GM21786 (cell line): ENCODE results near the gene FIBCD1.

ENCODE experiments used
- ATAC-seq: cut with Tn5 transposase; IDR thresholded peaks from one replicate; pipeline ENCODE4 v1.9.1; 2021; ENCODE audit not compliant: unreplicated experiment

FIBCD1 gene

GRCh38 chr9:130938652-130939404 lies at the start of gene FIBCD1:
Gene FIBCD1, minus strand, starts transcription at chr9:130939247. Its CDS starts 640 bp downstream, at chr9:130938607.
- no peak for ATAC-seq

GRCh38 chr9:130988400-130988747 lies 49.3 kb upstream of the FIBCD1 start:
- no peak for ATAC-seq

GRCh38 chr9:130987738-130988399 lies 48.8 kb upstream of the FIBCD1 start:
- ATAC-seq = no peak

GRCh38 chr9:130987054-130987453 lies 48.0 kb upstream of the FIBCD1 start:
- no peak for ATAC-seq

- ATAC-seq = no peak
These were observed 47.4 kb upstream of the FIBCD1 start for GRCh38 chr9:130986356-130986965.

- ATAC-seq = no peak
These were observed 46.6 kb upstream of the FIBCD1 start for GRCh38 chr9:130985606-130986162.

GRCh38 chr9:130985029-130985428 lies 46.0 kb upstream of the FIBCD1 start:
- no peak for ATAC-seq

- ATAC-seq = no peak
These were observed 45.5 kb upstream of the FIBCD1 start for GRCh38 chr9:130984521-130984920.

- no peak for ATAC-seq
These were observed 44.9 kb upstream of the FIBCD1 start for GRCh38 chr9:130983970-130984369.

- ATAC-seq = no peak
These were observed 44.3 kb upstream of the FIBCD1 start for GRCh38 chr9:130983359-130983670.

GRCh38 chr9:130982636-130983358 lies 43.8 kb upstream of the FIBCD1 start:
- ATAC-seq = no peak

- ATAC-seq = no peak
These were observed 42.7 kb upstream of the FIBCD1 start for GRCh38 chr9:130981756-130982137.

GRCh38 chr9:130981002-130981755 lies 42.1 kb upstream of the FIBCD1 start:
- ATAC-seq = no peak

- no peak for ATAC-seq
These were observed 41.5 kb upstream of the FIBCD1 start for GRCh38 chr9:130980526-130980925.

GRCh38 chr9:130979591-130980385 lies 40.7 kb upstream of the FIBCD1 start:
- no peak for ATAC-seq

GRCh38 chr9:130977811-130978221 lies 38.8 kb upstream of the FIBCD1 start:
- ATAC-seq = no peak

GRCh38 chr9:130975932-130976841 lies 37.1 kb upstream of the FIBCD1 start:
- ATAC-seq = no peak

- ATAC-seq = no peak
These were observed 36.1 kb upstream of the FIBCD1 start for GRCh38 chr9:130975156-130975555.

- no peak for ATAC-seq
These were observed 35.6 kb upstream of the FIBCD1 start for GRCh38 chr9:130974697-130975096.
